HG02870 (cell line): ENCODE data around the gene MAPKBP1.
"Not testable (repeated sequence)": the region's sequence is repeated elsewhere in the genome, so short reads cannot be mapped to it uniquely, and the experiment has no call there.

Experiments
- ATAC-seq: cut with Tn5 transposase; IDR thresholded peaks from one replicate; pipeline ENCODE4 v1.9.1; 2021; ENCODE audit warnings: mild to moderate bottlenecking, moderate library complexity; ENCODE audit not compliant: unreplicated experiment

The MAPKBP1 gene

GRCh38 chr15:41774062-41774881 is at the start of gene MAPKBP1:
Gene MAPKBP1, plus strand, starts transcription at chr15:41774484. Its CDS starts 792 bp downstream, at chr15:41775276.
- peak; percentile 76 for ATAC-seq

- ATAC-seq: no peak
Observed at GRCh38 chr15:41727143-41727542, 47.1 kb upstream of the MAPKBP1 start.

- ATAC-seq: not testable (repeated sequence)
Observed at GRCh38 chr15:41728061-41728460, 46.2 kb upstream of the MAPKBP1 start.

GRCh38 chr15:41730543-41730942 is 43.7 kb upstream of the MAPKBP1 start:
- ATAC-seq: no peak

- no peak for ATAC-seq
Observed at GRCh38 chr15:41732483-41732882, 41.8 kb upstream of the MAPKBP1 start.

- ATAC-seq: no peak
Observed at GRCh38 chr15:41734079-41734478, 40.2 kb upstream of the MAPKBP1 start.

GRCh38 chr15:41735046-41735445 is 39.2 kb upstream of the MAPKBP1 start:
- ATAC-seq: no peak

GRCh38 chr15:41735492-41735891 is 38.8 kb upstream of the MAPKBP1 start:
- not testable (repeated sequence) for ATAC-seq

- no peak for ATAC-seq
Observed at GRCh38 chr15:41746802-41747201, 27.5 kb upstream of the MAPKBP1 start.

- ATAC-seq: no peak
Observed at GRCh38 chr15:41756198-41756597, 18.1 kb upstream of the MAPKBP1 start.

- ATAC-seq: no peak
Observed at GRCh38 chr15:41772720-41773331, 1.5 kb upstream of the MAPKBP1 start.

- ATAC-seq: no peak
Observed at GRCh38 chr15:41773332-41773728, 954 bp upstream of the MAPKBP1 start.

- no peak for ATAC-seq
Observed at GRCh38 chr15:41773729-41774061, 589 bp upstream of the MAPKBP1 start.

- no peak for ATAC-seq
Observed at GRCh38 chr15:41774882-41775417, 666 bp downstream of the MAPKBP1 start.

- ATAC-seq: no peak
Observed at GRCh38 chr15:41775651-41776050, 1.4 kb downstream of the MAPKBP1 start.

- ATAC-seq: no peak
Observed at GRCh38 chr15:41777421-41777973, 3.2 kb downstream of the MAPKBP1 start.

GRCh38 chr15:41778521-41778920 is 4.2 kb downstream of the MAPKBP1 start:
- no peak for ATAC-seq

- ATAC-seq: no peak
Observed at GRCh38 chr15:41779662-41780157, 5.4 kb downstream of the MAPKBP1 start.

- no peak for ATAC-seq
Observed at GRCh38 chr15:41780266-41780665, 6.0 kb downstream of the MAPKBP1 start.

- ATAC-seq: no peak
Observed at GRCh38 chr15:41780727-41781126, 6.4 kb downstream of the MAPKBP1 start.

GRCh38 chr15:41782371-41783282 is 8.3 kb downstream of the MAPKBP1 start:
- no peak for ATAC-seq
